SH-SY5Y (cell line): Measurements from ENCODE around the gene RALGAPA2.

ENCODE experiments used
- GATA2 ChIP-seq: IDR thresholded peaks from 2 replicates; pipeline ENCODE4 v1.6.1; 2011; ENCODE audit warnings: mild to moderate bottlenecking, low read depth, low read length
- GATA3 ChIP-seq: IDR thresholded peaks from 2 replicates; pipeline ENCODE4 v1.6.1; 2011; ENCODE audit warnings: low read depth, mild to moderate bottlenecking, low read length, moderate library complexity

RALGAPA2 gene

DNA sequence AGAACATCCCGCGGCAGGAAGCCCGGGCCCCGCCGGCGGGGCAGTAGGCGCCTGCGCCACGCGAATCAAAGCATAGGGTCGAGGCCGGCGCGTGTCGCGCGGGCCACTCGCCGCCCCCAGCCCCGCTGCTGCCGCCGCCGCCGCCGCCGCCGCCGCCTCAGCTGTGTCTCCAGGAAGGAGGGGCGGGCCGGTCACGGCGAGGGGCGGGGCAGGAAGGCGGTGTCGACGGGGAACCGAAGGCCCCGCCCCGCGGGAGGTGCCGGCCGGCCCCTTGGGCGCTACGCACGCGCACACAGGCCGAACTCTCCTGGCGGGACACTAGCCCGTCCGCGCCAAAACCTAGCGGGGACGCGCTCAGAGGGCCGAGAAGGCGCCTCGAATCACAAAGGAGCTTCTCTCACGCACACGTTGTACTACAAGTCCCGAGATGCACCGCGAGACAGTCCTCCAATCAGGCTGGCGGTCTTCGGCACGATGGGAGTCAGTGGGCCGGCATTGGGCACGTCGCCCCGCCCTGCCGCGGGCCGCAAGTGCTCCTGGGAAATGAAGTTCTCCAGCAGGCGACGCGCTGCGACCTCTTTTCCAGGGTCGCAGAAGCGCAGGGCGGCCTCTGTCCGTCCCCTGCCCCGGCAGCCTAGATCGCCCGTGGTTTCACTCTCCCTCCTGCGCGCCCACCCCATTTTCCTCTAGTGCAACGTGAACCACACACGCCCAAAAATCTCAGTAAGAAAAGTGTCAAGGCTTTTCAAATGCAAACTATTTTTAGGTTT lies at the start of gene RALGAPA2:
Gene RALGAPA2 (minus strand): TSS at position 171 of the 770 bp plus-strand sequence. CDS start 164 bp downstream, at position 7.
- TF ChIP-seq GATA3 (no peak), GATA2 (no peak)

GRCh38 chr20:20761301-20761700 lies 48.9 kb upstream of the RALGAPA2 start:
- no peak for TF ChIP-seq GATA2
- TF ChIP-seq GATA3 = no peak

- TF ChIP-seq GATA3 (no peak), GATA2 (no peak)
These were observed 46.7 kb upstream of the RALGAPA2 start for GRCh38 chr20:20759132-20759531.

- TF ChIP-seq GATA3 (no peak), GATA2 (no peak)
These were observed 43.4 kb upstream of the RALGAPA2 start for GRCh38 chr20:20755674-20756319.

DNA sequence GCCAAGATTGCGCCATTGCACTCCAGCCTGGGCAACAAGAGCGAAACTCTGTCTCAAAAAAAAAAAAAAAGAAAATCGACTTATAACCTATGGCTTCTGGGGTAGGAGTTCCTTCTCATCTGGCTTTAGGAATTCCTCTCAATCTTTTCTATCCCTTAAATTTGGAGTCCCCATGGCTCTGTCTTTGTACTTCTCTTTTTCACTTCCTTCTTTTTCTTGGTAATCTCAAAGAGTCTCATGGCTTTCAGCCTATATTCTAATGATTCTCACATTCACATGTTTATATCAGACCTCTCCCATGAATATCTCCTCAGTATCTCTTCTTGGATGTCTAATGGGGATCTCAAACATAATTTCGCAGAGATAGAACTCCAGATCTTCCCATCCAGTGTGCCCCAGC lies 42.8 kb upstream of the RALGAPA2 start:
- TF ChIP-seq GATA3 = no peak
- no peak for TF ChIP-seq GATA2

- no peak for TF ChIP-seq GATA3
- TF ChIP-seq GATA2 = no peak
These were observed 42.3 kb upstream of the RALGAPA2 start for GRCh38 chr20:20754714-20755113.

DNA sequence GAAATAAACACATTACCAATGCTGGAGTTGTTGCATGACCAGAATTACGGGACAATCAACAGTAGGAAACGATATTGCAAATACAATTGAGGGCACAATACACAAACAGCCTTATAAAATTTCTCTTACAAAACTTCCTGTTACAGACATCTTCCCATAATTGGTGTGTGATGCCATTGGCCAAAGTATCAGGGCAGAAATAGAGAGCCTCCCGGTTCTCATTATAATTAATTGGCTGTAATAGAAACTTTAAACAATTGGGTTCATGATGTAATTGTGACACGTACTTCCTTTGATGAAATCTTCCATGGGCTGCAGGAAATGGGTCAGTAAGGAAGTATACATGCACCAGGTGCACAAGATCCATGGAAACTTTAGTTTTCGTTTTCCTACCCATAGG lies 40.3 kb upstream of the RALGAPA2 start:
- TF ChIP-seq GATA2 (no peak), GATA3 (no peak)

DNA sequence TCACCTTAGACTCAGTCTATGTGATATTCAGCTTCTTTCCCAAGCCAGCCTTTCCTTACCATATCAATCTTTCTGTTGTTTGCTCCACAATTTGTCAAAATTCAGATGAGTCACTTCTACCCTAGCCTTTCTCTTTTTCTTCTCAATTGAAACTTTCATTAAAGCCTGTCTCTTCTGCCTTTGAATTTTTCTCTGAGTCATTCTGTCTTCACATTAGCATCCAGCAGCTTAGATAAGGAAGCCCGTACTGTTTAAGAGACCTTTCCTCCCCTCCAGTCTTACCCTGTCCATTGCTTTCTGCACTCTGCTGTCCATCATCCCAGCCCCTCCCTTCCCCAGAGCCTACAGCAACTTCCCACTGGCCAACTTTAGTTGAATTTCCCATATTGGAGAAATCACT lies 34.9 kb upstream of the RALGAPA2 start:
- no peak for TF ChIP-seq GATA3
- no peak for TF ChIP-seq GATA2

DNA sequence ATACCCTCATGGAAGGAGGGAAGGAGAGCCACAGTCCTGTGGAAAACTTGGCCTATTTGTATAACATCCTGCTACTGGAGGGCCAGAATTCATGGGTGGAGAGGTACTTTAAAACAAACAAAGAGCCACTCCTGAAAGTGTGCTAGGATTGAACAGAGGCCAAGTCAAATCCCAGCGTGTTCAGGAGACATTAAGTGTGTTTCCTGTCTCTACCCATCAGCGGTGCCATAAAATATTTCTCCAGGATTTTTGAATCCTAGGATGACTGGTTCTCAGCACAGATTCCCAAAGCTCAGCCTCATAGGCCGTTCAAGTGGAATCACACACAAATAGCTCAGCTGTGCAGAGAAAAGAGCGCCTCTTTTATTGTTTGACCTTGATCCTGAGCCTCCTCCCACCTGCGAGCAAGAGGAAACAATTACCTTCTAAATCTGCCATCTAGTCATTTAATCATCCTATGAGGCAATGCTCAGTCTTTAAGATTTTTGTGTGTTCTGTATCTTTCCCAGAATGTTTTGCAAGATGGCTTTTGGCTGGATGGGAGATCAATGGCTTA lies 31.8 kb upstream of the RALGAPA2 start:
- TF ChIP-seq GATA3 (no peak), GATA2 (no peak)

- TF ChIP-seq GATA3 (no peak), GATA2 (no peak)
These were observed 31.2 kb upstream of the RALGAPA2 start for GRCh38 chr20:20743511-20744169.

DNA sequence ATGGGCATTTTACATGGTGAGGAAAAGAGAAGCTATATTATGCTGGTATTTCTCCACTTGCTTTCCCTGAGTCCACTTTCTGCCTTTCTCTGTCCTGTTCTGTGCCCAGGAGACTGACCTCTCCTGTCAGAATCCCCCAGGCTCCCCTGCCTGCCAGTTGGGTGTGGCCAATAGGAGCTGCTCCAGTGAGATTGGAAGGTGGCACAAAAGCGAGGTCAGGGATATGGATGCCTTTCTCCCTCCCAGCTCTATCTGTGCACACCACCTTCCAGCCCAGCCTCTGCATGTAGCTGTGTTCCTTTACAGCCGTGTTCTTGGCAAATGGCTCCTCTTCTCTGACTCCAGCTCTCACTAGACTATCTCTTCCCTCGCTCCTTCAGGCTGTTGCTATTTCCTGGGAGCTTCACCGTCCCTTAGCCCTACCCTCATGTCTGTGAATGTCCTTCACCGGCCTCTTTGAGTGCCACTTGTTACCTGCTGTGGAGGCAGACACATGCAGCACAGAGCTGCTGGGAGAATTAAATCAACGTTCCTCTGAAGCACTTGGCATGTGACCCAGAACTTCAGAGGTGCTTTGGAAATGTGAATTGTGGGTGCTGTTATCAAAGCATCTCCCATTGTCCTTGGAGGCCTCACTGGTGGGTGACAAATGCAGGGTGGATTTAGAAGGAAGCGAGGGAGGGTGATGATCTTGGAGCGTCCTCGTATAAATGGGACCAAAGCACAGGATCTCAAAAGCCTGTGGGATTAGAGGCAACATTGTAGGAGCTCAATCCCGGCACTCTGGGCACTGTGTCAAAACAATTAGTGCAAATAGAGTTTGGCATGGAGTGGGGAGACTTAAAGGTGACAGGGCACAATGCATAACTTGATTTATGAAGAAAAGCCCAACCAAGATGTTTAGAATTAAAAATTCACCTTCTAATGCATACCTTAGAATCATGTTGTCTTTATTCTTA lies 28.9 kb upstream of the RALGAPA2 start:
- TF ChIP-seq GATA2 = no peak
- no peak for TF ChIP-seq GATA3

GRCh38 chr20:20740541-20740940 lies 28.1 kb upstream of the RALGAPA2 start:
- no peak for TF ChIP-seq GATA3
- TF ChIP-seq GATA2 = no peak

GRCh38 chr20:20737158-20737557 lies 24.7 kb upstream of the RALGAPA2 start:
- no peak for TF ChIP-seq GATA3
- TF ChIP-seq GATA2 = no peak
